Tibial artery (tissue), 4 donors: ENCODE measurements around the gene GALT.

Experiments
- DNase-seq, 2 donors: peaks; one replicate each; pipeline ENCODE4 v3.0.0-alpha.2; 2019
- H3K27ac ChIP-seq, 2 donors: fragments of 200-600 bp; sonication (generic) in 1 of 2; 1 replicate in 1 of 2; 2 replicates in 1 of 2; pipeline ENCODE4 v1.5.1; 2018 to 2019; ENCODE audit warnings: mild to moderate bottlenecking in 1 of 2
- H3K27me3 ChIP-seq, 2 donors: fragments of 200-600 bp; sonication (generic) in 1 of 2; one replicate each; pipeline versions ENCODE4 v1.5.1 to v1.6.0; 2016 to 2019
- H3K36me3 ChIP-seq, 3 donors: fragments of 200-600 bp; sonication (generic) in 2 of 3; one replicate each; pipeline ENCODE4 v1.5.1; 2016 to 2019; ENCODE audit warnings: mild to moderate bottlenecking in 2 of 3
- H3K4me1 ChIP-seq, 4 donors: fragments of 200-600 bp; sonication (generic) in 2 of 4; 1 replicate in 3 of 4; 2 replicates in 1 of 4; pipeline ENCODE4 v1.5.1; 2016 to 2019
- H3K4me3 ChIP-seq, 2 donors: fragments of 200-600 bp; sonication (generic) in 1 of 2; 1 replicate in 1 of 2; 2 replicates in 1 of 2; pipeline ENCODE4 v1.5.1; 2018 to 2019; ENCODE audit warnings: mild to moderate bottlenecking in 2 of 2
- H3K9me3 ChIP-seq, 3 donors: fragments of 200-600 bp; sonication (generic) in 1 of 3; one replicate each; pipeline ENCODE4 v1.5.1; 2016 to 2019
- CTCF ChIP-seq, 2 experiments: fragments of 200-600 bp in 1 of 2; fragments of 450-650 bp in 1 of 2; IDR thresholded peaks; one replicate each; pipeline ENCODE4 v1.5.1; 2017 to 2019; ENCODE audit warnings: antibody characterized with exemption in 2 of 2, mild to moderate bottlenecking in 1 of 2, moderate library complexity in 1 of 2
- intact Hi-C: fragments of 100-400 bp; cut with DNase I; formaldehyde crosslinking; loops from one replicate; pipeline ENCODE4 v1.15.0; 2023; ENCODE audit warnings: low total_unique reads

Gene GALT

GRCh38 chr9:34642679-34643078 lies 3.8 kb upstream of the GALT start:
- peaks cover 0 to 24% (median 20%) of the 10 kb centered on the region in 4 donors for H3K4me1 ChIP-seq

GRCh38 chr9:34644766-34645314 lies 1.6 kb upstream of the GALT start:
- Histone ChIP-seq H3K27me3 (no peaks in the 10 kb centered on the region), H3K4me3 (no peak overlapping the region)
- intact Hi-C loops = no loop called here

More at GRCh38 chr9:34642679-34643078, 3.8 kb upstream of the GALT start:
- Histone ChIP-seq H3K4me3 (no peak overlapping the region), H3K27me3 (no peaks in the 10 kb centered on the region), H3K9me3 (no peaks in the 10 kb centered on the region), H3K27ac (no peak overlapping the region), H3K36me3 (no peaks in the 10 kb centered on the region)
- no peak for DNase-seq
- no peak for TF ChIP-seq CTCF (IDR thresholded peaks at IDR 0.05)
- intact Hi-C loops = no loop called here

GRCh38 chr9:34647084-34647403 lies 569 bp downstream of the GALT start:
- TF ChIP-seq CTCF (IDR thresholded peaks at IDR 0.05) = no peak
- DNase-seq = no peak
- Histone ChIP-seq H3K4me1 (peaks cover 0 to 38% (median 33%) of the 10 kb centered on the region in 4 donors), H3K36me3 (peaks cover 8 to 17% (median 16%) of the 10 kb centered on the region in 3 donors), H3K4me3 (peak overlapping the region; percentile 81 to 96), H3K27me3 (no peaks in the 10 kb centered on the region), H3K27ac (peak overlapping the region; percentile 89 to 94), H3K9me3 (no peaks in the 10 kb centered on the region)
- intact Hi-C loops = no loop called here

More at GRCh38 chr9:34644766-34645314, 1.6 kb upstream of the GALT start:
- H3K27ac ChIP-seq = no peak overlapping the region
- no peak for TF ChIP-seq CTCF (IDR thresholded peaks at IDR 0.05)
- H3K9me3 ChIP-seq = no peaks in the 10 kb centered on the region
- DNase-seq = no peak
- H3K4me1 ChIP-seq = peaks cover 0 to 25% (median 21%) of the 10 kb centered on the region in 4 donors
- peaks cover 8 to 16% (median 15%) of the 10 kb centered on the region in 3 donors for H3K36me3 ChIP-seq

- intact Hi-C loops = no loop called here
- TF ChIP-seq CTCF (IDR thresholded peaks at IDR 0.05) = no peak
- no peak for DNase-seq
- peak overlapping the region; percentile 81 to 96 for H3K4me3 ChIP-seq
- no peaks in the 10 kb centered on the region for H3K9me3 ChIP-seq
- H3K27me3 ChIP-seq = no peaks in the 10 kb centered on the region
- H3K27ac ChIP-seq = peak overlapping the region; percentile 89 to 94
- H3K4me1 ChIP-seq = peaks cover 2 to 43% (median 38%) of the 10 kb centered on the region in 4 donors
- H3K36me3 ChIP-seq = peaks cover 8 to 17% (median 16%) of the 10 kb centered on the region in 3 donors
Measured at GRCh38 chr9:34647651-34648050, 1.2 kb downstream of the GALT start.

GRCh38 chr9:34648673-34649072 lies 2.2 kb downstream of the GALT start:
- Histone ChIP-seq H3K4me3 (no peak overlapping the region), H3K9me3 (no peaks in the 10 kb centered on the region), H3K27ac (no peak overlapping the region), H3K4me1 (peaks cover 8 to 54% (median 48%) of the 10 kb centered on the region in 4 donors), H3K36me3 (peaks cover 8 to 17% (median 16%) of the 10 kb centered on the region in 3 donors), H3K27me3 (no peaks in the 10 kb centered on the region)
- DNase-seq = no peak
- TF ChIP-seq CTCF (IDR thresholded peaks at IDR 0.05) = no peak
- intact Hi-C loops = no loop called here
